ENCODE data around the gene MRPL21.
"Not testable (repeated sequence)": the region's sequence is repeated elsewhere in the genome, so short reads cannot be mapped to it uniquely, and the experiment has no call there.

The MRPL21 gene

GRCh38 chr11:68857037-68857586, 46.5 kb downstream of the MRPL21 start:
- no peak for DNase-seq (ENCODE audit: low read depth)
- TF ChIP-seq CTCF (IDR thresholded peaks at IDR 0.05; ENCODE audit: insufficient read depth, low read depth, low read length, missing control alignments): no peak
- H3K4me3 ChIP-seq (ENCODE audit: low read depth, low read length): no peak overlapping the region

GRCh38 chr11:68856425-68857030, 47.1 kb downstream of the MRPL21 start:
- not testable (repeated sequence) for DNase-seq (ENCODE audit: low read depth); H3K4me3 ChIP-seq (ENCODE audit: low read depth, low read length)

GRCh38 chr11:68855205-68855981, 48.2 kb downstream of the MRPL21 start:
- no peak for TF ChIP-seq CTCF (IDR thresholded peaks at IDR 0.05; ENCODE audit: insufficient read depth, low read depth, low read length, missing control alignments)
- H3K4me3 ChIP-seq (ENCODE audit: low read depth, low read length): no peak overlapping the region
- no peak for DNase-seq (ENCODE audit: low read depth)

GRCh38 chr11:68854273-68854958, 49.2 kb downstream of the MRPL21 start:
- H3K4me3 ChIP-seq (ENCODE audit: low read depth, low read length): no peak overlapping the region
- DNase-seq (ENCODE audit: low read depth): no peak
- TF ChIP-seq CTCF (IDR thresholded peaks at IDR 0.05; ENCODE audit: insufficient read depth, low read depth, low read length, missing control alignments): no peak

- TF ChIP-seq CTCF (IDR thresholded peaks at IDR 0.05; ENCODE audit: insufficient read depth, low read depth, low read length, missing control alignments): no peak
- DNase-seq (ENCODE audit: low read depth): no peak
- no peak overlapping the region for H3K4me3 ChIP-seq (ENCODE audit: low read depth, low read length)
Observed at GRCh38 chr11:68852628-68853027, 51.0 kb downstream of the MRPL21 start.

GRCh38 chr11:68848429-68848828, 55.2 kb downstream of the MRPL21 start:
- H3K4me3 ChIP-seq (ENCODE audit: low read depth, low read length): no peak overlapping the region
- no peak for TF ChIP-seq CTCF (IDR thresholded peaks at IDR 0.05; ENCODE audit: insufficient read depth, low read depth, low read length, missing control alignments)
- DNase-seq (ENCODE audit: low read depth): no peak

- no peak overlapping the region for H3K4me3 ChIP-seq (ENCODE audit: low read depth, low read length)
- no peak for TF ChIP-seq CTCF (IDR thresholded peaks at IDR 0.05; ENCODE audit: insufficient read depth, low read depth, low read length, missing control alignments)
- DNase-seq (ENCODE audit: low read depth): no peak
Observed at GRCh38 chr11:68847395-68847794, 56.2 kb downstream of the MRPL21 start.
